A549 (cell line): ENCODE measurements around the gene DPPA5.

Experiments
- CEBPB ChIP-seq, 2 experiments: fragments of >200 bp in 1 of 2; sonication (Bioruptor Twin) in 1 of 2; formaldehyde crosslinking in 1 of 2; IDR thresholded peaks; 2 replicates each; pipeline ENCODE4 v1.6.1; 2012 to 2016
- CTCF ChIP-seq: fragments of >200 bp; sonication (Bioruptor Twin); formaldehyde crosslinking; IDR thresholded peaks from 3 replicates; pipeline ENCODE4 v1.5.1; 2016
- HOXA7 ChIP-seq: fragments of 250-450 bp; sonication (Bioruptor Pico); IDR thresholded peaks from 2 replicates; pipeline ENCODE4 v1.5.0; 2020; ENCODE audit warnings: mild to moderate bottlenecking, moderate library complexity
- POLR2A ChIP-seq: IDR thresholded peaks from 2 replicates; pipeline ENCODE4 v1.6.1; 2012; ENCODE audit warnings: mild to moderate bottlenecking, low read length
- RCOR1 ChIP-seq: fragments of 150-350 bp; IDR thresholded peaks from 2 replicates; pipeline ENCODE4 v1.6.1; 2014; ENCODE audit warnings: antibody characterized with exemption, low read length, low read depth
- ZFP36 ChIP-seq: fragments of 450-650 bp; IDR thresholded peaks from 2 replicates; pipeline ENCODE4 v1.6.1; 2014; ENCODE audit warnings: borderline replicate concordance; ENCODE audit not compliant: partially characterized antibody
- ZSCAN20 ChIP-seq: fragments of 250-450 bp; sonication (Bioruptor Pico); IDR thresholded peaks from 2 replicates; pipeline ENCODE4 v1.8.0; 2022; ENCODE audit warnings: mild to moderate bottlenecking, moderate library complexity

- no peak for TF ChIP-seq CEBPB (IDR thresholded peaks at IDR 0.05)
- no peak for TF ChIP-seq CTCF
- no peak for TF ChIP-seq POLR2A
- no peak for TF ChIP-seq ZFP36
- TF ChIP-seq ZSCAN20: no peak
- TF ChIP-seq RCOR1: no peak
- no peak for TF ChIP-seq HOXA7 (CRISPR knock-in tag)
These were observed 28.4 kb downstream of the DPPA5 start for GRCh38 chr6:73325656-73326055.
